H1 (cell line): Measurements from ENCODE around the gene MGMT. TPM values are rescaled to one million over a fixed set of nuclear protein-coding genes. Genes with fewer than 3 reads are reported as not detected.

Source experiments
- JUND ChIP-seq: IDR thresholded peaks from 2 replicates; pipeline ENCODE4 v1.6.1; 2011; ENCODE audit warnings: mild to moderate bottlenecking, improper control_type of control experiment, low read length
- polyA plus RNA-seq, 7 experiments: library from polyadenylated mRNA; depleted of rRNA in 3 of 7; stranded (reverse) in 5 of 7; unstranded in 2 of 7; fragments of >200 nt in 5 of 7; fragments of 200-250 nt in 2 of 7; gene quantifications; 1 replicate in 5 of 7; 2 replicates in 1 of 7; 4 replicates in 1 of 7; pipeline versions ENCODE4 v1.2.1 to v1.2.3, GENCODE V29; 2011 to 2013; ENCODE audit warnings: missing spikeins in 2 of 7, mixed read lengths in 2 of 7
- total RNA-seq: library from RNA; stranded (reverse); fragmentation: NEBNext Ultra II Directional; extraction: Animal tissue kit (Norgen Biotek cat#: 25700); gene quantifications from 2 replicates; pipeline ENCODE4 v1.2.1, GENCODE V29; 2021

Gene MGMT
- total and polyA plus RNA-seq, 2 of the 8 experiments (the other 6 are each of a cell fraction or from before 2014, with no cell fraction given) = 9.9 to 10.7 TPM

GRCh38 chr10:129814681-129815646 lies 347.9 kb downstream of the MGMT start (continued):
- no peak for TF ChIP-seq JUND
